Glomerular visceral epithelial cell (primary cell): ENCODE measurements around the gene FDX1.

Experiments
- DNase-seq: peaks from one replicate; pipeline ENCODE4 v3.0.0-alpha.2; 2016; ENCODE audit errors: extremely low spot score

Gene FDX1

DNA sequence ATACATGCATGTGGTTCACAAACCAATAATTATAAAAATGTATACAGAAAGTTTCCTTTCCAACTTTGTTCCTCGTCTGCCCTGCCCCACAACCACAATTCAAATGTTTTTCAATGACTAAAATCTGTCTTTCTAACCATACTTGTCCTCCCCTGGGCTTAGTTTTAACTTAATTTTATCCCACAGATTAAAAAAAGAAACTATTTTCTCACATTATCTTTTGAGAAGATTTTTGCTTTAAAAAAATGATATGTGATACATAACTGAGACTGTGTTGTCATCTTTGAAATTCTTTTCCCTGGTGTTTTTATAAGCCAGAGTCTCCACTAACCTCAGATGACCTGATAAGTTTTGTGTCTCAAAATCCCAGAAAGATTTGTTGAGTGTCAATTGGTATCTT lies 79.0 kb downstream of the FDX1 start:
- DNase-seq: no peak

DNA sequence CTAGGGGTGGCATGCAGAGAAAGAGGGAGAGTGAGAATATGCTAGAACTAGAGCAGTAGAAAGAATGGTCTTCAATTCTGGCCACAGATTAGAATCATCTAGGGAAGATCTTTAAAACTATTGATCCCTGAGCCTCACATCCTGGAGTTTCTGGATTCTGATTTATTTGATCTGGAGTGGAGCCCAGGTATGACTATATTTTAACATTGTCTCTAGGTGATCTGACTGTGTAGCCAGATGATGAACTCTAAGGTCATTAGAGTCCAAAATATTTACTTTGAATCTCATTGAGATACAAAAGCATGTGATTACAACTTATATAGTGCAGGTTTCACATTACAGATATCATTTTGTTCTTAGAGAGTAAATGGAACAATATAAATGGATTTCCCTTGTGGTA lies 79.7 kb downstream of the FDX1 start:
- DNase-seq: no peak

DNA sequence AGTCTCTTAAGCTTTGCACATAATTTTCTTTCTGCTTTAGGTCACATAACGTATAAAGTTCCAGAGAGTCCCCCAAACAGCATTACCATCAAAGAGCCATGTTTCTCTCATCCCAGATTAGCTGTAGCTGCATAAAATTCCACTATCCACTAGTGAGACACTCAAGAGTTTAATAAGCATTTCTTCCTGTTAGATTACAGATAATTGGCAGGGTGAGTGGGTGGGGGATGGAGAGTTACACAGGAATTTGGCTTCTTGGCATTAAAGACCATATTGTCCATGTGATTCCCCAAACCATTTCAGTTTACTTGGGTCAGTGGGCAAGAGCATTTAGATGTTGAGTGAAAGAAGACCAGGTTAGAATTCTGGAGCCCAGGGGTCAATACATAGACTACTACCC lies 82.3 kb downstream of the FDX1 start:
- DNase-seq: no peak

DNA sequence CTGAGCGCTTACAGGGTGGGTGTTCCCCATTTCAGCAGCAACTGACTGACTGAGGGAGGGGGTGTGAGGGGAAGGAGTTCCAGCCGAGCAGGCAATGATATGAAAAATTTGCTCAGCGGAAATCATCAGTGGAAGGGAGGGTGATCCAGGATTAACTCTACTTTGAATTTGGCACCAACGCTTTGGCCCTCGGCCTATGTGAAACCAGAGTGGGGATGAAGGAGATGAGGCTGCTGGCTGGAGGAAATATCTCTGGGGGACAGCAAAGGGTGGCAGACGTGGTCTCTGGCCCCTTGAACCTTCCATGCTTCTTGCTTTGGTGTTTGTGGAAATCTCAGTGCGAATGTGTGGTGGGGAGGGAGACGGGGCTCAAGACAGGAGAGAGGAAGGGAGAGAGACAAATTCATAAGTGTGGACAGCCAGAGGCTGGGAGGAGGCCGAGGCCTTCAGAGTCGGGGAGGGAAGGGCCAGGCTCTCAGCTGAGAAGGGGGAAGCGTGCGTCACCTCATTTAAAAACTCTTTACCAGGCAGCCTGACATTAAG lies 83.6 kb downstream of the FDX1 start:
- no peak for DNase-seq

DNA sequence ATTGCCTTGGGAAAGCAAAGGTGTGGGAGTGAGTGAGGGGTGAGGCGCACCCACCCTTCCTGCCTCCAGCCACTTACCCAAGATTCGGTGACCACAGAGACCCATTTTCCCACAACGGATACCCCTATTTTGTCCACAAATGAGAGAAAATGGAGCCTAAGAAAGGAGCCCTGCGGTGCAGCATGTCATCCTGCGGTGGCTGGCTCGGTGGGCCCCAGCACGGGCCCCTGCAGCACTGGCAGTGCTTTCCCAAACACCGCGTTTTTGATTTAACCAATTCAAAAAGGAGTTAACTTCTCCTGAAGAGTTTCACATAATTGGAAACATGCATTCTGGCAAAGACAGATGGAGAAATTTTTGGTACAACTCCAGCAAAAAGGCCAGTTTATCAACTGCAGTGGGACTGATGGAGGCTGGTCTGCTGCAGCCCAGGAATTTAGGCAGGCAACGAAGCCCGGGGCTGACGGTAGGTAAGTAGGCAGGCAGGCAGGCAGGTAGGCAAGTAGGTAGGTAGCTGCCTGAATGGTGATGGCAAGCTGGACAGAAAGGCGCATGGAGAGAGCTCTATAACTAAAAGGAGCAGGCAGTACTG lies 84.2 kb downstream of the FDX1 start:
- no peak for DNase-seq
